H1 (cell line): ENCODE results near the gene CENPP. TPM values are rescaled to one million over a fixed set of nuclear protein-coding genes. Genes with fewer than 3 reads are reported as not detected.

Experiments
- CTCF ChIA-PET: fragments of 300-600 bp; sonication (Branson Sonifier 250); formaldehyde crosslinking; loops from one replicate; lab custom pipeline; 2021; ENCODE audit not compliant: partially characterized antibody; lab: Charles Lee
- POLR2A ChIA-PET: fragments of 300-600 bp; sonication (Branson Sonifier 250); formaldehyde crosslinking; loops from one replicate; lab custom pipeline; 2021; ENCODE audit warnings: inconsistent platforms; ENCODE audit not compliant: partially characterized antibody; lab: Charles Lee
- DNase-seq, 2 experiments: peaks; one replicate each; pipeline versions ENCODE4 v3.0.0 to v3.0.0-alpha.2; 2010 to 2022; ENCODE audit warnings: low spot score in 2 of 2, low read depth in 1 of 2, mixed read lengths in 1 of 2
- FAIRE-seq: peaks from 2 replicates; lab custom pipeline; 2011; peaks lifted over from hg19 to GRCh38; lab: Jason Lieb, UNC
- H2AFZ ChIP-seq: 2 replicates; pipeline ENCODE4 v1.8.1; 2012; ENCODE audit warnings: low read length, inconsistent platforms
- H2AK5ac ChIP-seq: 2 replicates; pipeline ENCODE4 v1.6.1; 2013; ENCODE audit warnings: low read depth, low read length
- H2BK120ac ChIP-seq: replicated peaks from 2 replicates; pipeline ENCODE3; 2013; ENCODE audit warnings: low read depth, low read length, inconsistent platforms
- H2BK12ac ChIP-seq: 2 replicates; pipeline ENCODE4 v1.6.1; 2013; ENCODE audit warnings: low read depth, low read length
- H2BK15ac ChIP-seq: 2 replicates; pipeline ENCODE4 v1.6.1; 2013; ENCODE audit warnings: low read length
- H2BK20ac ChIP-seq: 2 replicates; pipeline ENCODE4 v1.6.1; 2013; ENCODE audit warnings: low read length
- H2BK5ac ChIP-seq: 2 replicates; pipeline ENCODE4 v1.6.1; 2013; ENCODE audit warnings: low read depth, low read length
- H3K14ac ChIP-seq: 2 replicates; pipeline ENCODE4 v1.6.1; 2013; ENCODE audit warnings: inconsistent platforms; ENCODE audit not compliant: insufficient read length
- H3K18ac ChIP-seq: 2 replicates; pipeline ENCODE4 v1.6.1; 2013; ENCODE audit warnings: low read length; ENCODE audit errors: extremely low read depth
- H3K23ac ChIP-seq: 2 replicates; pipeline ENCODE4 v1.6.1; 2013; ENCODE audit warnings: inconsistent platforms; ENCODE audit not compliant: insufficient read length
- H3K23me2 ChIP-seq: 2 replicates; pipeline ENCODE4 v1.6.1; 2013; ENCODE audit warnings: low read depth, low read length
- H3K27ac ChIP-seq: 2 replicates; pipeline ENCODE4 v1.6.1; 2011; ENCODE audit warnings: low read depth, low read length, inconsistent platforms
- H3K27me3 ChIP-seq, 4 experiments: replicated peaks in 1 of 4; 1 replicate in 1 of 4; 2 replicates in 3 of 4; pipeline versions ENCODE4 v1.6.1 to v1.8.1; 2011 to 2013; ENCODE audit warnings: low read length in 3 of 4, mild to moderate bottlenecking in 3 of 4, inconsistent platforms in 2 of 4, mixed read lengths in 2 of 4, moderate library complexity in 1 of 4; ENCODE audit not compliant: control insufficient read depth in 3 of 4, insufficient read depth in 3 of 4; ENCODE audit errors: extremely low read depth in 1 of 4
- H3K36me3 ChIP-seq, 4 experiments: 2 replicates each; pipeline versions ENCODE4 v1.6.1 to v1.8.1; 2011 to 2013; ENCODE audit warnings: mild to moderate bottlenecking in 4 of 4, low read length in 3 of 4, moderate library complexity in 2 of 4, control low read depth in 1 of 4, inconsistent platforms in 1 of 4; ENCODE audit not compliant: insufficient read depth in 4 of 4, control insufficient read depth in 2 of 4
- H3K4ac ChIP-seq: replicated peaks from 2 replicates; pipeline ENCODE3; 2013; ENCODE audit warnings: low read length, low read depth, mixed read lengths, inconsistent platforms; ENCODE audit not compliant: insufficient read length
- H3K4me1 ChIP-seq, 4 experiments: replicated peaks in 1 of 4; 1 replicate in 1 of 4; 2 replicates in 3 of 4; pipeline versions ENCODE4 v1.6.1 to v1.8.1; 2011 to 2013; ENCODE audit warnings: low read length in 3 of 4, inconsistent platforms in 2 of 4, mixed read lengths in 1 of 4; ENCODE audit not compliant: insufficient read depth in 4 of 4, control insufficient read depth in 3 of 4
- H3K4me2 ChIP-seq, 2 experiments: 2 replicates each; pipeline versions ENCODE4 v1.6.1 to v1.8.1; 2011 to 2013; ENCODE audit warnings: low read depth in 2 of 2, low read length in 2 of 2, control low read depth in 1 of 2, inconsistent platforms in 1 of 2, mild to moderate bottlenecking in 1 of 2; ENCODE audit not compliant: insufficient read depth in 1 of 2
- H3K4me3 ChIP-seq, 4 experiments: fragments of 200-600, 300-600 bp in 1 of 4; sonication (generic), shearing (Covaris generic), sonication (Bioruptor Twin) in 1 of 4; 2 replicates each; pipeline versions ENCODE4 v1.5.1 to v1.8.1; 2011 to 2016; ENCODE audit warnings: low read length in 4 of 4, low read depth in 3 of 4, control low read depth in 2 of 4, inconsistent platforms in 2 of 4, mild to moderate bottlenecking in 2 of 4, mixed read lengths in 1 of 4, moderate library complexity in 1 of 4; ENCODE audit not compliant: insufficient read depth in 2 of 4; ENCODE audit errors: extremely low read depth in 1 of 4
- H3K56ac ChIP-seq: replicated peaks from 2 replicates; pipeline ENCODE3; 2013; ENCODE audit warnings: low read depth, mild to moderate bottlenecking, mixed read lengths, low read length, inconsistent platforms; ENCODE audit not compliant: insufficient read length
- H3K79me1 ChIP-seq: 2 replicates; pipeline ENCODE4 v1.6.1; 2013; ENCODE audit warnings: low read depth, low read length, control low read depth
- H3K79me2 ChIP-seq, 2 experiments: 2 replicates each; pipeline versions ENCODE4 v1.6.1 to v1.8.1; 2012 to 2013; ENCODE audit warnings: low read length in 2 of 2, mild to moderate bottlenecking in 2 of 2, inconsistent platforms in 1 of 2; ENCODE audit not compliant: insufficient read depth in 2 of 2, control insufficient read depth in 1 of 2
- H3K9ac ChIP-seq, 4 experiments: replicated peaks in 1 of 4; 1 replicate in 1 of 4; 2 replicates in 3 of 4; pipeline versions ENCODE4 v1.6.1 to v1.8.1; 2011 to 2013; ENCODE audit warnings: low read depth in 3 of 4, low read length in 3 of 4, control low read depth in 2 of 4, mild to moderate bottlenecking in 2 of 4, moderate library complexity in 2 of 4, inconsistent platforms in 1 of 4; ENCODE audit errors: extremely low read depth in 1 of 4
- H3K9me3 ChIP-seq, 2 experiments: 2 replicates each; pipeline versions ENCODE4 v1.6.1 to v1.8.1; 2012 to 2013; ENCODE audit warnings: mild to moderate bottlenecking in 2 of 2, moderate library complexity in 2 of 2, control low read depth in 1 of 2, inconsistent platforms in 1 of 2, low read depth in 1 of 2, low read length in 1 of 2, mixed read lengths in 1 of 2; ENCODE audit not compliant: insufficient read depth in 2 of 2
- H4K20me1 ChIP-seq, 2 experiments: replicated peaks in 1 of 2; 2 replicates each; pipeline versions ENCODE3 to v1.8.1; 2011 to 2013; ENCODE audit warnings: inconsistent platforms in 2 of 2, low read length in 2 of 2, mild to moderate bottlenecking in 1 of 2; ENCODE audit not compliant: insufficient read depth in 2 of 2, control insufficient read depth in 1 of 2
- H4K5ac ChIP-seq: 2 replicates; pipeline ENCODE4 v1.6.1; 2013; ENCODE audit warnings: low read length, low read depth, mixed read lengths, inconsistent platforms; ENCODE audit not compliant: insufficient read length
- H4K8ac ChIP-seq: 2 replicates; pipeline ENCODE4 v1.8.0; 2013; ENCODE audit warnings: mild to moderate bottlenecking, moderate library complexity, low read length, inconsistent platforms; ENCODE audit not compliant: insufficient read depth; ENCODE audit errors: extremely low read depth
- H4K91ac ChIP-seq: replicated peaks from 2 replicates; pipeline ENCODE3; 2013; ENCODE audit warnings: low read length, mixed read lengths, inconsistent platforms; ENCODE audit not compliant: insufficient read length
- BCL11A ChIP-seq, 2 experiments: IDR thresholded peaks; one replicate each; pipeline ENCODE4 v1.6.1; 2011; ENCODE audit warnings: low read depth in 2 of 2, low read length in 2 of 2, mild to moderate bottlenecking in 2 of 2
- CBX5 ChIP-seq: fragments of 300-800, 300-1000 bp; sonication (generic); IDR thresholded peaks from 2 replicates; pipeline ENCODE4 v1.7.1; 2016; ENCODE audit warnings: antibody characterized with exemption, low read length, low read depth
- JUND ChIP-seq: IDR thresholded peaks from 2 replicates; pipeline ENCODE4 v1.6.1; 2011; ENCODE audit warnings: mild to moderate bottlenecking, improper control_type of control experiment, low read length
- KDM1A ChIP-seq: fragments of 200-600, 300-600 bp; sonication (generic); IDR thresholded peaks from 2 replicates; pipeline ENCODE4 v1.7.1; 2016; ENCODE audit warnings: mild to moderate bottlenecking, low read length, borderline replicate concordance
- SRF ChIP-seq: IDR thresholded peaks from 2 replicates; pipeline ENCODE4 v1.6.1; 2011; ENCODE audit warnings: mild to moderate bottlenecking, low read depth, low read length, moderate library complexity
- TAF1 ChIP-seq: IDR thresholded peaks from 2 replicates; pipeline ENCODE4 v1.6.1; 2011; ENCODE audit warnings: mild to moderate bottlenecking, low read depth, low read length
- polyA plus RNA-seq, 7 experiments: library from polyadenylated mRNA; depleted of rRNA in 3 of 7; stranded (reverse) in 5 of 7; unstranded in 2 of 7; fragments of >200 nt in 5 of 7; fragments of 200-250 nt in 2 of 7; gene quantifications; 1 replicate in 5 of 7; 2 replicates in 1 of 7; 4 replicates in 1 of 7; pipeline versions ENCODE4 v1.2.1 to v1.2.3, GENCODE V29; 2011 to 2013; ENCODE audit warnings: missing spikeins in 2 of 7, mixed read lengths in 2 of 7
- total RNA-seq: library from RNA; stranded (reverse); fragmentation: NEBNext Ultra II Directional; extraction: Animal tissue kit (Norgen Biotek cat#: 25700); gene quantifications from 2 replicates; pipeline ENCODE4 v1.2.1, GENCODE V29; 2021

CENPP gene
- total and polyA plus RNA-seq, 2 of the 8 experiments (the other 6 are each of a cell fraction or from before 2014, with no cell fraction given): 2.7 to 10.8 TPM

DNA sequence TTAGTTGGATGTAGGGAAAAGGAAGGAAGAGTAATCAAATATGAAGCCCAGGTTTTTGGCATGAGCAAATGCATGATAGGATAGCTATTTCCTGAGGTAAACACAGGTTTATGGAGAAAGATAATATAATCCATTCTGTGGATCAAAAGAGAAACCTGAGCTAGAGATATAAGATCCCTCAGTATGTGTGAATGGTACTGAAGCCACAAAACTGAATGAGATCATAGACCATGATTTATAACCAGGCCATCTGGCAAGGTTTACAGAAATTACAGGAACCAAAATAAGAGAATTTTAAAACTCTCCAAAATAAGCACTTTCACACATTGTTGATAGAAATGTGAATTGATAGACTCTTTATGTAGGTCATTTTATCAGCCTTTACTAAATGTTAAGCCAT is 238.8 kb downstream of the CENPP start:
- H3K4me1 ChIP-seq: no peaks in the 10 kb centered on the region; a peak in 1 of 7 replicates
- H2BK15ac ChIP-seq: no peak overlapping the region
- H3K18ac ChIP-seq: no peak overlapping the region
- CTCF ChIA-PET: interaction anchor here (0.6 kb wide), 1 partner anchor 69 kb away, joined by 3 read pairs; no protein-coding TSS in a partner anchor
- H3K79me1 ChIP-seq: no peaks in the 10 kb centered on the region
- no peak overlapping the region for H3K56ac ChIP-seq
- no peak overlapping the region for H4K91ac ChIP-seq
- no peaks in the 10 kb centered on the region for H3K79me2 ChIP-seq
- no peak overlapping the region for H3K4me2 ChIP-seq
- no peak overlapping the region for H2BK5ac ChIP-seq
- H2BK20ac ChIP-seq: no peak overlapping the region
- no peak overlapping the region for H2BK120ac ChIP-seq
- H2BK12ac ChIP-seq: no peak overlapping the region
- H4K5ac ChIP-seq: no peak overlapping the region
- no peaks in the 10 kb centered on the region for H3K36me3 ChIP-seq
- H2AK5ac ChIP-seq: no peak overlapping the region
- no peaks in the 10 kb centered on the region for H3K27me3 ChIP-seq
- H3K9ac ChIP-seq: no peak overlapping the region
- TF ChIP-seq JUND (no peak), KDM1A (no peak), BCL11A (IDR thresholded peaks at IDR 0.05; ENCODE audit: low read depth in 2 of 2, low read length in 2 of 2) (no peak), TAF1 (no peak), CBX5 (no peak), SRF (no peak)
- TF ChIP-seq, all 59 proteins: peak for 0
- H3K4me3 ChIP-seq: no peak overlapping the region
- H3K14ac ChIP-seq: no peak overlapping the region
- no peaks in the 10 kb centered on the region for H4K20me1 ChIP-seq
- no peak overlapping the region for H4K8ac ChIP-seq
- H3K23me2 ChIP-seq: no peaks in the 10 kb centered on the region
- FAIRE-seq: no peak
- H3K23ac ChIP-seq: no peak overlapping the region
- H2AFZ ChIP-seq: no peak overlapping the region
- H3K27ac ChIP-seq: no peak overlapping the region
- POLR2A ChIA-PET: no interaction called here
- no peak overlapping the region for H3K4ac ChIP-seq
- no peak for DNase-seq
- no peaks in the 10 kb centered on the region for H3K9me3 ChIP-seq
